Sigmoid colon (tissue), 4 donors: Measurements from ENCODE around the gene ZBTB33.

Experiments used
- EP300 ChIP-seq, 4 donors: sonication (generic); formaldehyde crosslinking; IDR thresholded peaks; one replicate each; pipeline ENCODE4 v1.6.1; 2017; ENCODE audit warnings: antibody characterized with exemption in 4 of 4
- POLR2A ChIP-seq, 2 donors: fragments of 450-650 bp; IDR thresholded peaks; one replicate each; pipeline ENCODE4 v1.6.1; 2016; ENCODE audit warnings: antibody characterized with exemption in 2 of 2, mild to moderate bottlenecking in 2 of 2, moderate library complexity in 2 of 2
- POLR2AphosphoS5 ChIP-seq, 4 donors: sonication (generic); formaldehyde crosslinking; IDR thresholded peaks; one replicate each; pipeline ENCODE4 v1.6.1; 2017; ENCODE audit warnings: antibody characterized with exemption in 4 of 4
- TF ChIP-seq, protein P1 (sequence below), 4 experiments: fragments of 450-650 bp in 3 of 4; fragments of 200-600 bp in 1 of 4; IDR thresholded peaks; one replicate each; pipeline ENCODE4 v1.5.1; 2016 to 2019; ENCODE audit warnings: antibody characterized with exemption in 4 of 4, mild to moderate bottlenecking in 3 of 4, moderate library complexity in 2 of 4

DNA sequence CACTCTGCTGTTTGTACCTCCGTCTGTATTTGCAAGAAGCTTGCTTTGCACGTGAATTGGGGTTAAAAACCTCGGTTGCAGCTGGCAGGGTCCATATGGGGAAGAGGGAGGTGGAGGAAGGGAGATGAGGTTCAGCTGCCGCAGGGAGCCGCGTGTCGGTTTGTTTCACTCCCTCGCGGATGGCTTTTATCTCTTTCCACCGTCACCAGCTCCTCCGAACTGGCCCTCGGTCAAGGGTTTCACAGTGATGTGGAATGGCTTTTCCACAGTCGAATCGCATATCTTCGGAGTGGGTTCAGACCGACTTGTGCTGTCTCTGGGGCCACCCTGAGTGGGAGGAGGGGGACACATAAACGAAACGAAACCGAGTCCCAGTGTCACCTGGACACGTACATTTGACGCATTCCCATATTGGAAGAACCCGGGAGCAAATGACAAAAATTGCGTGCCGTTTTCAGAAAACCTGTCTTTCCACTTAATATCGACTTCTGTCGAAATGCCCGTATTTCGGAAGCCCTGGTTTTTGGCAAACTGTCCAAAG is 929 bp downstream of the ZBTB33 start:
- no peak for TF ChIP-seq POLR2AphosphoS5 (IDR thresholded peaks at IDR 0.05)
- no peak for TF ChIP-seq POLR2A (IDR thresholded peaks at IDR 0.05)
- TF ChIP-seq, protein P1, sequence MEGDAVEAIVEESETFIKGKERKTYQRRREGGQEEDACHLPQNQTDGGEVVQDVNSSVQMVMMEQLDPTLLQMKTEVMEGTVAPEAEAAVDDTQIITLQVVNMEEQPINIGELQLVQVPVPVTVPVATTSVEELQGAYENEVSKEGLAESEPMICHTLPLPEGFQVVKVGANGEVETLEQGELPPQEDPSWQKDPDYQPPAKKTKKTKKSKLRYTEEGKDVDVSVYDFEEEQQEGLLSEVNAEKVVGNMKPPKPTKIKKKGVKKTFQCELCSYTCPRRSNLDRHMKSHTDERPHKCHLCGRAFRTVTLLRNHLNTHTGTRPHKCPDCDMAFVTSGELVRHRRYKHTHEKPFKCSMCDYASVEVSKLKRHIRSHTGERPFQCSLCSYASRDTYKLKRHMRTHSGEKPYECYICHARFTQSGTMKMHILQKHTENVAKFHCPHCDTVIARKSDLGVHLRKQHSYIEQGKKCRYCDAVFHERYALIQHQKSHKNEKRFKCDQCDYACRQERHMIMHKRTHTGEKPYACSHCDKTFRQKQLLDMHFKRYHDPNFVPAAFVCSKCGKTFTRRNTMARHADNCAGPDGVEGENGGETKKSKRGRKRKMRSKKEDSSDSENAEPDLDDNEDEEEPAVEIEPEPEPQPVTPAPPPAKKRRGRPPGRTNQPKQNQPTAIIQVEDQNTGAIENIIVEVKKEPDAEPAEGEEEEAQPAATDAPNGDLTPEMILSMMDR (IDR thresholded peaks at IDR 0.05), result no peak
- TF ChIP-seq EP300 (IDR thresholded peaks at IDR 0.05), result no peak
